ENCODE data around the gene HOXD4.
A peak's percentile ranks its signal among the peaks of the same experiment; 100 is the strongest.

HOXD4 gene

GRCh38 chr2:176127774-176128072 lies 23.6 kb upstream of the HOXD4 start:
- no peak for DNase-seq

- peak; percentile 52 for DNase-seq
These were observed 23.0 kb upstream of the HOXD4 start for GRCh38 chr2:176128172-176128981.

GRCh38 chr2:176128982-176129796 lies 22.2 kb upstream of the HOXD4 start, which contains the start of gene HOXD8:
HOXD8 (plus strand) TSS chr2:176129705; CDS start chr2:176130367, 662 bp downstream.
- peak; percentile 60 for DNase-seq

GRCh38 chr2:176129813-176130146 lies 21.6 kb upstream of the HOXD4 start:
- DNase-seq = peak; percentile 54

- DNase-seq = peak; percentile 67
These were observed 21.0 kb upstream of the HOXD4 start for GRCh38 chr2:176130147-176130956.

GRCh38 chr2:176130957-176131847 lies 20.1 kb upstream of the HOXD4 start:
- peak; percentile 32 for DNase-seq

- DNase-seq = no peak
These were observed 19.5 kb upstream of the HOXD4 start for GRCh38 chr2:176131848-176132158.

GRCh38 chr2:176132205-176133171 lies 18.9 kb upstream of the HOXD4 start:
- peak; percentile 50 for DNase-seq

GRCh38 chr2:176133389-176133788 lies 18.0 kb upstream of the HOXD4 start:
- DNase-seq = no peak

- DNase-seq = peak; percentile 30
These were observed 17.3 kb upstream of the HOXD4 start for GRCh38 chr2:176134035-176134434.

GRCh38 chr2:176135035-176135440 lies 16.3 kb upstream of the HOXD4 start:
- no peak for DNase-seq

GRCh38 chr2:176136374-176137251 lies 14.7 kb upstream of the HOXD4 start:
- peak; percentile 58 for DNase-seq

GRCh38 chr2:176137252-176137580 lies 14.1 kb upstream of the HOXD4 start:
- no peak for DNase-seq

- no peak for DNase-seq
These were observed 13.4 kb upstream of the HOXD4 start for GRCh38 chr2:176137906-176138305.

- DNase-seq = peak; percentile 45
These were observed 12.8 kb upstream of the HOXD4 start for GRCh38 chr2:176138526-176138922.

- DNase-seq = peak; percentile 48
These were observed 12.3 kb upstream of the HOXD4 start for GRCh38 chr2:176138923-176139660.

GRCh38 chr2:176139661-176140512 lies 11.5 kb upstream of the HOXD4 start:
- peak; percentile 37 for DNase-seq

- peak; percentile 89 for DNase-seq
These were observed 10.6 kb upstream of the HOXD4 start for GRCh38 chr2:176140513-176141317.
